NCI-H146 (cell line): ENCODE results near the gene GPSM3.

ENCODE experiments used
- DNase-seq: peaks from one replicate; lab custom pipeline; 2025; lab: John Stamatoyannopoulos, UW

Gene GPSM3

GRCh38 chr6:32173051-32173727, 19.3 kb downstream of the GPSM3 start:
- DNase-seq = no peak

DNA sequence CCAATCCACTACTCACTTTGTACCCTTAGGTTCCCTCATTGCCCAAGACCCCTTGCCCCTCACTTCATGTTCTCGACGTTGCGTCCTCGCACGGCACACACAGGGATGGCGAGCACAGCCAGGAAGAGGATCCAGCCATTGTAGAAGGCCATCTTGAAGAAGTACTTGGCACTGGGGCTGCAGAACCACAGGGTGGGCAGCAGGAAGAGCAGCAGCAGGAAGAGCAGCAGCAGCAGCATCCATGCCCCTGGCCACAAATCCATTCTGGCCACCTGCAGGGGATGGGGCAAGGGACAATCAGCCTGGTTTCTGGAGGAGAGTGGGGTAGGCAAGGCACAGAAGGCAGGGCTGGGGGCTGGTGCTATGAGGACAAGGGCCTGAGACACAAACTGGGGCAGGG, 21.2 kb downstream of the GPSM3 start:
- no peak for DNase-seq

- DNase-seq = no peak
Measured at GRCh38 chr6:32170294-32170693, 22.1 kb downstream of the GPSM3 start.

DNA sequence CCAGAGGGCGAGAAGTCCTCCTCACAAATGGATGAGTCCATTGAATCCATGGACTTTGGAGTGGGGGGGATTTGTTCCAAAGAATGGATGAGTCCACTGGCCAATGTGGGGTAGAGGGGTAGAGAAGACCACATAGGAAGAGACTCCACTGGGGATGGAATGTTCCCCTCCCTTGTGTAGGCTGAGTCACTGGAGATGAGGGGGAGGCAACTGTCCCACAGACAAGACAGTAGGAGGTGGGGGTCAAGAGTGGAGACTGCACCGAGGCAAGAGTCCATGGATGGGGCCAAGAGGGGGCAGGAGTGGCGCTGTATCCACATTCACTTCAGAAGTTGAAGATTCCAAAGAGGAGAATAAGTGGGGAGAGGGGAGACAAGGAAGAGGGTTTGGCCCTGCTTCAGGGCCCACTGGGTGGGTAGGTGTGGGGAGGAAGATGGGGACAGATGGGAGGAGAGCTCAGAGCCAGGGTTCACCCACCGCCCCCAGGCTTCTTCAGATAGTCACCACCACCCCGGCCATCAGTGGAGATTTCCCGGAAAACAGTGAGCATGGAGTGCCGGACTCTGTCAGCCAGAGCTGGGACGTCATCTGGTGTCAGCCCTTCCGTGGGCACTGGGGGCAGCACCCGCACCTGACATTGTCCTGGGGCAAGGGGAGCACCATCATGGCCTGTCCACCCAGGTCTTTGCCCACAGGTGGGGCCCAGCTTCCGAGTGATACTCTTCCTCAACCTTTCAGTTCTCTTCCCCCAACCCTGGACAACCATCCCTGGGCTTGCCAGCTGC, 23.4 kb downstream of the GPSM3 start:
- no peak for DNase-seq

- no peak for DNase-seq
Measured at GRCh38 chr6:32168350-32168749, 24.1 kb downstream of the GPSM3 start.

GRCh38 chr6:32167761-32168262, 24.6 kb downstream of the GPSM3 start:
- DNase-seq = no peak

- DNase-seq = peak; percentile 75
Measured at GRCh38 chr6:32167154-32167760, 25.2 kb downstream of the GPSM3 start.

GRCh38 chr6:32166411-32167061, 25.9 kb downstream of the GPSM3 start:
- no peak for DNase-seq

GRCh38 chr6:32164295-32164694, 28.1 kb downstream of the GPSM3 start, which contains the start of gene EGFL8:
EGFL8 (plus strand) TSS chr6:32164595; CDS start chr6:32166166, 1,571 bp downstream.
- DNase-seq = no peak

GRCh38 chr6:32163559-32164258, 28.7 kb downstream of the GPSM3 start:
- no peak for DNase-seq

GRCh38 chr6:32158052-32158451, 34.4 kb downstream of the GPSM3 start:
- DNase-seq = no peak

DNA sequence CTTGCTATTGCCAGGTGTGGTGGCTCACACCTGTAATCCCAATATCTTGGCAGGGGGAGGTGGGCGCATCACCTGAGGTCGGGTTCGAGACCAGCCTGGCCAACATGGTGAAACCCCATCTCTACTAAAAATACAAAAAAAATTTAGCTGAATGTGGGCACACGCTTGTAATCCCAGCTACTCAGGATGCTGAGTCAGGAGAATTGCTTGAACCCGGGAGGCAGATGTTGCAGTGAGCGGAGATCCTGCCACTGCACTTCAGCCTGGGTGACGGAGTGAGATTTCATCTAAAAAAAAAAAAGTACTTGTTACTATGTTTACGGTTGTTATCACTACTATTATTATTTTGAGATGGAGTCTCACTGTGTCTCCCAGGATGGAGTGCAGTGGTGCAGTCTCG, 35.6 kb downstream of the GPSM3 start:
- DNase-seq = no peak

- DNase-seq = peak; percentile 87
Measured at GRCh38 chr6:32154514-32155161, 37.8 kb downstream of the GPSM3 start.

DNA sequence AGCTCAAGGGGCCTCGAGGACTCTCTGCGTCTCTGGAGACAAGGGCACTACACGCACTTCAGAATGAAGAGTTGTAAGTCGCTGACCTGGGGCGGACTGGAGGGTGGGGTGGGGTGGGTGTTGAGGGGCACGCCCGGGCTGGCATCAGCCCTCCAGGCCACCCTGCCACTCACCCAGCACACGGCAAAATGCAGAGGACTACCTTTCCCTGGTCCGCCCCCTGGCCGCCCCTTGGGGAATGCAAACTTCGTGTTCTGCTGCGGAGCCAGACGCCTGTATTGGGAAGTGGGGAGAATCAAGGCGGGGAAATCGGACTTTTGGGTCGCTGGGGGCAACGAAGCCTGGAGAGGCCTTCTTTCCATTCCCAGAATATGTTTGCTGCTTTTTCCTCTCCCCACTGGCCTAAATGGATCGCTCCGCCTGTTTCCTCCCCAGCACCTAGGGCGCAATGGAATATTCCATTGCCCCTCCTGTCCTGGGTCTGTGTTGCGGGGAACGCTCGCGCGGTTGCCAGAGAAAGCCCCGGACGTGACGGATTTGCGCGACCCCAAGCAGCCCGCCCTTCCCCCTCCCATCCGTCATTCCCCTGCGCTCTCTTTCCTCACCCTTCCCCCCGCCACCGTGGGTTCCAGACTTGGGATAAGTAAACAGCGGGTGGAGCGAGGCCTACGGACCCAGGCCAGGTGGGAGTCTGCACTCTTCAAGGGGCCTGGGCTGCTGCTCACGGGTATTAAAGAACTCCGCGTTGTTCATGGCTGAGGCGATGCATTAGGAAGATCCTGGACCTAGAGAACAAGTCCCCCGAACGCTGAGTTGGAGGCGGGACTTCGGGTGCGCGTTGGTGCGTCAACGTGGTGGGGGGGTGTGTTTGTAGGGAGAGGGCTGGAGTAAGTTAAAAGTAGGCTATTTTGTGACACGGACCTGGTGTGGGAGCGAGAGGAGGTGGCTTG, 38.6 kb downstream of the GPSM3 start, which contains the start of gene PPT2:
PPT2 (plus strand) TSS at position 578 of the 950 bp plus-strand sequence. CDS start 454 bp downstream, outside the sequence.
- DNase-seq = peak; percentile 79

DNA sequence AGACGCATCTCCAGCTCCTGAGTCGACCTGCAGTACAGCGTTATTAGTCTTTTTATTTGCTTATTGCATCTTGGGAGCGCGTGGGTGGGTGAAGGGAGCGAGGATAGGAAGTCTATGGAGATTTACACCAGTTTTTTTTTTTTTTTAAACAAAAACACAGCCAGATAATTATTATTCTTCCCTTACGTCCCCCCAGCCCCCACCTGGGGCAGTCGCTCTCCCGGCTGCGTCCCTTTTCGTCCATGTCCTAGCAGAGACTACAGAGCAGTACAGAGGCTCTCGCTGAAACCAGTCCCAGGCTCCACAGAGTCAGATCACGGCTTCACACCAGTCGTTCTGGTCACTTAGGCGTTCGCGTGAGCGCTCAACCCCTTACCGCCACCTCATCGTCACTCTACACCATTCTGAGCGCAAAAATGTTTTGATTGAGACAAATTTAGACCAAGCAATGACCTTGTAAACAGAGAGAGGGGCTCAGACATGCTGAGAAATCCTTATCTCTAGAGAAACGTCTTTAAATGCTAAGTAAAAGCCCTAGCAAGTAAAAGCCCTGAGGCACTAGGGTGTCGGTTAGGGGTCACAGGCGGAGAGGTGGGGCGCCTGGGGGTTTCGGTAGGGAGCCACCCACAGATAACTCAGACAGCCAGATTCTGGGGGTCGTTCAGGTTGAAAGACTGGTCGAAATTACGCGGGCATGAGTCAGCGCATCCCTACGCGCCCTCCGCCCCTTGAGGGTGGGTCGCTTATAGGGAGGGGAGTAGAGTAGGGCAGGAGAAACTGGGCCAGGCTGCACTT, 39.5 kb downstream of the GPSM3 start:
- DNase-seq = peak; percentile 27

- DNase-seq = no peak
Measured at GRCh38 chr6:32151863-32152768, 40.3 kb downstream of the GPSM3 start, which contains the start of gene PRRT1. PRRT1 (minus strand) TSS chr6:32151939; CDS start chr6:32151827, 112 bp downstream.

GRCh38 chr6:32151181-32151862, 41.1 kb downstream of the GPSM3 start:
- no peak for DNase-seq
